Measurements from ENCODE around the gene SPEN. TPM values are rescaled to one million over a fixed set of nuclear protein-coding genes. Genes with fewer than 3 reads are reported as not detected.

SPEN gene
- polyA plus RNA-seq, 1 of the 3 experiments (the other 2 are of a cell fraction): 6.1 TPM

DNA sequence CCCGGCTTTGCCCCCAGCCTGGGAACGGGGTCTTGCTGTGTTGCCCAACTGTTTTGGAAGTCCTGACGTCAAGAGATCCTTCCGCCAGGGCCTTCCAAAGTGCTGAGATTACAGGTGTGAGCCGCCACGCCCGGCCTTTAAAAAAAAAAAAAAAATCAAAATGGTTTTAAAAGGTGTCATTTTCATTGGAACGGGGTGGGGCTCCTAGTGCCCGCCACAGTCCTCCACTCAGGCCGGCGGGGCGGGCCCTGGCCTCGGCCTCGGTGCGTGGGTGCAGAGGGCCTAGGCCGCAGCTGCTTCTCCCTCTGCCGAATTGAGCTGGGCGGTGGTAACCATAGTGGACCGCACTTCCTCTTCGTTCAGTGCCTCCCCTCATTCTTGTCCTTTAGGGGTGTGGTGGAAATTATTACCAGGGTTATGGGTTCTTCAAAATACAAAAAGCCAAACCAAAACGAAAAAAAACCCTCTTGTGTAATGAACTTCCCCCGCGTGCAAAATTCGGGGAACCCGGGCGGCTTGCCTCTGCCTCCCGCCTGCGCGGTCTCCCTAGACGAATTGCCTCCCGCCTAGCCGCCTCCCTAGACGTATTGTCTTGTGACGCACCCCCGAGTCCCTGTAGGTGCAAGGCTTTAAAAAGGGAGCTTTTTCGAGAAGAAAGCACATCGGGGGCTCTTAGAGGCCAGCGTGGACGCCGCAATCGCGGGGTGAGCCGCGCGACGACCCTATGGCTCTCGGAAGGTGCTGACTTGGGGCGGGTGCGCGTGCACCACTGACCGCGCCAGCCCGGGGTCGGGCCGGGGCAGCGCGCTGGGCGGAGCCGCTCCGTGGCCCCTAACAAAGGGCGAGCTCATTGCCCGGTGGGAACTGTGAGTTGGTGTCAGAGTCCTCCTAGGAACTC lies 10.5 kb upstream of the SPEN start:
- no peak overlapping the region; the same call in 1 of the 2 replicates for H3K9ac ChIP-seq
- peak overlapping the region; percentile 92; the same call in 1 of the 2 replicates for H2AFZ ChIP-seq (ENCODE audit: low read depth)
- ChIA-PET POLR2A (interaction anchor here (0.8 to 3.0 kb wide), 2 partner anchors 10 to 49 kb away, joined by 3 to 14 read pairs; partner anchors contain the start of gene SPEN), CTCF (interaction anchor here (3.3 kb wide), 1 partner anchor 10 kb away, joined by 10 read pairs; the partner anchor contains the start of gene SPEN)
- H3K9me3 ChIP-seq: no peaks in the 10 kb centered on the region; the same call in 1 of the 2 replicates
- no peak overlapping the region for H3K4me3 ChIP-seq (ENCODE audit: low read depth in 2 of 2, low read length in 1 of 2)
- H3K79me2 ChIP-seq (ENCODE audit: insufficient read depth): peaks cover 22% of the 10 kb centered on the region
- peak overlapping the region; percentile 84 for H3K4me2 ChIP-seq
- H3K4me1 ChIP-seq (ENCODE audit: control insufficient read depth in 1 of 2, insufficient read depth in 2 of 2, low read depth in 1 of 2, low read length in 1 of 2): peaks cover 3 to 12% of the 10 kb centered on the region in 2 experiments; a peak in 2 of 4 replicates
- TF ChIP-seq TCF12 (IDR thresholded peaks at IDR 0.05) (no peak), SIN3A (IDR thresholded peaks at IDR 0.05; ENCODE audit: borderline replicate concordance, low read depth, low read length) (no peak), TEAD4 (IDR thresholded peaks at IDR 0.05; ENCODE audit: borderline replicate concordance, insufficient read depth) (no peak), FOXM1 (IDR thresholded peaks at IDR 0.05; ENCODE audit: low read depth) (no peak), TAF1 (IDR thresholded peaks at IDR 0.05; ENCODE audit: borderline replicate concordance, low read depth, low read length) (no peak), SMC3 (IDR thresholded peaks at IDR 0.05; ENCODE audit: low read depth, low read length) (no peak), CHD2 (IDR thresholded peaks at IDR 0.05; ENCODE audit: low read length, partially characterized antibody) (no peak), FOSL2 (IDR thresholded peaks at IDR 0.05; ENCODE audit: borderline replicate concordance, low read depth) (no peak), JUND (IDR thresholded peaks at IDR 0.05) (no peak), YY1 (IDR thresholded peaks at IDR 0.05; ENCODE audit: low read depth) (no peak), NRF1 (IDR thresholded peaks at IDR 0.05; ENCODE audit: low read depth, low read length) (no peak), MEF2A (IDR thresholded peaks at IDR 0.05; ENCODE audit: borderline replicate concordance, low read depth) (no peak), POLR2AphosphoS5 (IDR thresholded peaks at IDR 0.05; ENCODE audit: low read depth, low read length) (no peak), NFIC (IDR thresholded peaks at IDR 0.05; ENCODE audit: borderline replicate concordance) (no peak), GABPA (IDR thresholded peaks at IDR 0.05; ENCODE audit: low read depth) (no peak)
- TF ChIP-seq, protein P1, sequence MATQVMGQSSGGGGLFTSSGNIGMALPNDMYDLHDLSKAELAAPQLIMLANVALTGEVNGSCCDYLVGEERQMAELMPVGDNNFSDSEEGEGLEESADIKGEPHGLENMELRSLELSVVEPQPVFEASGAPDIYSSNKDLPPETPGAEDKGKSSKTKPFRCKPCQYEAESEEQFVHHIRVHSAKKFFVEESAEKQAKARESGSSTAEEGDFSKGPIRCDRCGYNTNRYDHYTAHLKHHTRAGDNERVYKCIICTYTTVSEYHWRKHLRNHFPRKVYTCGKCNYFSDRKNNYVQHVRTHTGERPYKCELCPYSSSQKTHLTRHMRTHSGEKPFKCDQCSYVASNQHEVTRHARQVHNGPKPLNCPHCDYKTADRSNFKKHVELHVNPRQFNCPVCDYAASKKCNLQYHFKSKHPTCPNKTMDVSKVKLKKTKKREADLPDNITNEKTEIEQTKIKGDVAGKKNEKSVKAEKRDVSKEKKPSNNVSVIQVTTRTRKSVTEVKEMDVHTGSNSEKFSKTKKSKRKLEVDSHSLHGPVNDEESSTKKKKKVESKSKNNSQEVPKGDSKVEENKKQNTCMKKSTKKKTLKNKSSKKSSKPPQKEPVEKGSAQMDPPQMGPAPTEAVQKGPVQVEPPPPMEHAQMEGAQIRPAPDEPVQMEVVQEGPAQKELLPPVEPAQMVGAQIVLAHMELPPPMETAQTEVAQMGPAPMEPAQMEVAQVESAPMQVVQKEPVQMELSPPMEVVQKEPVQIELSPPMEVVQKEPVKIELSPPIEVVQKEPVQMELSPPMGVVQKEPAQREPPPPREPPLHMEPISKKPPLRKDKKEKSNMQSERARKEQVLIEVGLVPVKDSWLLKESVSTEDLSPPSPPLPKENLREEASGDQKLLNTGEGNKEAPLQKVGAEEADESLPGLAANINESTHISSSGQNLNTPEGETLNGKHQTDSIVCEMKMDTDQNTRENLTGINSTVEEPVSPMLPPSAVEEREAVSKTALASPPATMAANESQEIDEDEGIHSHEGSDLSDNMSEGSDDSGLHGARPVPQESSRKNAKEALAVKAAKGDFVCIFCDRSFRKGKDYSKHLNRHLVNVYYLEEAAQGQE (IDR thresholded peaks at IDR 0.05; ENCODE audit: low read depth, low read length): no peak
- DNase-seq: no peak
- no peaks in the 10 kb centered on the region for H3K9me2 ChIP-seq
- WGBS (ENCODE audit: low lambda C conversion rate): 97% methylated on average over 62 of the region's 62 CpGs
- H3F3A ChIP-seq (replicated peaks; ENCODE audit: insufficient read depth): peaks cover 34% of the 10 kb centered on the region
- no peaks in the 10 kb centered on the region for H3K27me3 ChIP-seq (ENCODE audit: insufficient read depth)
- peak overlapping the region in 1 of 2 experiments; percentile 100; a peak in 1 of 4 replicates for H3K27ac ChIP-seq (ENCODE audit: low read depth in 2 of 2, low read length in 1 of 2)
- H3K36me3 ChIP-seq (replicated peaks in 1 of 2; ENCODE audit: control insufficient read depth in 1 of 2, insufficient read depth in 2 of 2, low read length in 1 of 2): peaks cover 0 to 6% of the 10 kb centered on the region in 2 experiments
- H4K20me1 ChIP-seq (ENCODE audit: insufficient read depth): no peaks in the 10 kb centered on the region
